Brain microvascular endothelial cell (primary cell): ENCODE data around the gene COL13A1.
A peak's percentile ranks its signal among the peaks of the same experiment; 100 is the strongest.

Experiments
- DNase-seq: peaks from one replicate; pipeline ENCODE4 v3.0.0-alpha.2; 2020
- H3K27ac ChIP-seq: fragments of 250-450 bp; sonication (Bioruptor Pico); 2 replicates; pipeline ENCODE4 v1.5.1; 2020; ENCODE audit warnings: mild to moderate bottlenecking, moderate library complexity
- H3K27me3 ChIP-seq: fragments of 250-450 bp; sonication (Bioruptor Pico); replicated peaks from 2 replicates; pipeline ENCODE4 v1.5.1; 2020; ENCODE audit warnings: mild to moderate bottlenecking
- H3K36me3 ChIP-seq: fragments of 250-450 bp; sonication (Bioruptor Pico); replicated peaks from 2 replicates; pipeline ENCODE4 v1.5.1; 2020; ENCODE audit warnings: mild to moderate bottlenecking
- H3K4me3 ChIP-seq: 2 replicates; pipeline ENCODE4 v1.5.1; 2011; ENCODE audit warnings: low read depth, mild to moderate bottlenecking, control low read depth, low read length, moderate library complexity
- CTCF ChIP-seq: IDR thresholded peaks from 2 replicates; pipeline ENCODE4 v1.5.1; 2011; ENCODE audit warnings: low read depth, mild to moderate bottlenecking, moderate library complexity, low read length, control low read depth, inconsistent platforms; ENCODE audit errors: missing control alignments
- in situ Hi-C: cut with HindIII; loops from 2 replicates; pipeline ENCODE4 v1.10.0; 2017; ENCODE audit warnings: low sequenced_read_pairs, low pct_ligation_motif_present

Gene COL13A1

GRCh38 chr10:69885379-69886013 is 83.8 kb downstream of the COL13A1 start:
- no peak overlapping the region for H3K27ac ChIP-seq
- peak; percentile 65 for TF ChIP-seq CTCF
- in situ Hi-C loops = no loop called here

GRCh38 chr10:69888882-69889584 is 87.3 kb downstream of the COL13A1 start:
- in situ Hi-C loops = no loop called here
- H3K4me3 ChIP-seq = no peak overlapping the region
- H3K27ac ChIP-seq = no peak overlapping the region
- no peaks in the 10 kb centered on the region for H3K27me3 ChIP-seq
- no peak for TF ChIP-seq CTCF
- no peaks in the 10 kb centered on the region for H3K36me3 ChIP-seq
- no peak for DNase-seq

More at GRCh38 chr10:69885379-69886013, 83.8 kb downstream of the COL13A1 start:
- H3K4me3 ChIP-seq = no peak overlapping the region
- no peak for DNase-seq
- no peaks in the 10 kb centered on the region for H3K36me3 ChIP-seq
- H3K27me3 ChIP-seq = no peaks in the 10 kb centered on the region

GRCh38 chr10:69890065-69890847 is 88.5 kb downstream of the COL13A1 start:
- in situ Hi-C loops = no loop called here
- Histone ChIP-seq H3K4me3 (no peak overlapping the region), H3K36me3 (no peaks in the 10 kb centered on the region), H3K27ac (no peak overlapping the region), H3K27me3 (no peaks in the 10 kb centered on the region)
- no peak for TF ChIP-seq CTCF
- DNase-seq = no peak

- no peak overlapping the region for H3K4me3 ChIP-seq
- in situ Hi-C loops = no loop called here
Observed at GRCh38 chr10:69891057-69891617, 89.4 kb downstream of the COL13A1 start.

GRCh38 chr10:69892406-69892805 is 90.7 kb downstream of the COL13A1 start:
- H3K36me3 ChIP-seq = no peaks in the 10 kb centered on the region
- H3K4me3 ChIP-seq = no peak overlapping the region
- H3K27me3 ChIP-seq = no peaks in the 10 kb centered on the region
- TF ChIP-seq CTCF = no peak
- H3K27ac ChIP-seq = no peak overlapping the region
- in situ Hi-C loops = no loop called here
- DNase-seq = no peak

More at GRCh38 chr10:69891057-69891617, 89.4 kb downstream of the COL13A1 start:
- DNase-seq = no peak
- no peak for TF ChIP-seq CTCF
- H3K36me3 ChIP-seq = no peaks in the 10 kb centered on the region
- no peaks in the 10 kb centered on the region for H3K27me3 ChIP-seq
- H3K27ac ChIP-seq = no peak overlapping the region
